GM23338 (cell line): Measurements from ENCODE around the gene TRAF3IP1. TPM values are rescaled to one million over a fixed set of nuclear protein-coding genes. Genes with fewer than 3 reads are reported as not detected.

ENCODE experiments used
- ATAC-seq: fragments of 200-7000 bp; cut with Tn5 transposase; 3 replicates; pipeline ENCODE4 v1.9.1; 2020
- DNase-seq: peaks from one replicate; pipeline ENCODE4 v3.0.0-alpha.2; 2015; ENCODE audit warnings: low spot score
- H2AFZ ChIP-seq: fragments of 200-600 bp; sonication (generic); 2 replicates; pipeline ENCODE4 v1.8.0; 2016; ENCODE audit warnings: antibody characterized with exemption, mild to moderate bottlenecking, moderate library complexity
- H3F3A ChIP-seq: fragments of 200-600 bp; sonication (generic); replicated peaks from 2 replicates; pipeline ENCODE4 v1.8.0; 2017; ENCODE audit warnings: antibody characterized with exemption, mixed run types, low read depth
- H3K27ac ChIP-seq: fragments of 200-600 bp; sonication (generic); 2 replicates; pipeline ENCODE4 v1.6.1; 2016; ENCODE audit warnings: low read depth
- H3K27me3 ChIP-seq: fragments of 200-600 bp; sonication (generic); 2 replicates; pipeline ENCODE4 v1.8.0; 2016; ENCODE audit warnings: mild to moderate bottlenecking, mixed run types, moderate library complexity; ENCODE audit not compliant: insufficient read depth
- H3K36me3 ChIP-seq: fragments of 200-600 bp; sonication (generic); 2 replicates; pipeline ENCODE4 v1.8.0; 2016; ENCODE audit warnings: mild to moderate bottlenecking; ENCODE audit not compliant: insufficient read depth
- H3K4me1 ChIP-seq: fragments of 200-600 bp; sonication (generic); 2 replicates; pipeline ENCODE4 v1.8.0; 2016; ENCODE audit warnings: mild to moderate bottlenecking, moderate library complexity; ENCODE audit not compliant: insufficient read depth
- H3K4me2 ChIP-seq: fragments of 200-600 bp; sonication (generic); 2 replicates; pipeline ENCODE4 v1.7.1; 2017; ENCODE audit warnings: mixed run types
- H3K4me3 ChIP-seq: fragments of 200-600 bp; sonication (generic); 2 replicates; pipeline ENCODE4 v1.6.1; 2016; ENCODE audit warnings: mixed run types
- H3K79me2 ChIP-seq: fragments of 200-600 bp; sonication (generic); replicated peaks from 2 replicates; pipeline ENCODE4 v1.8.0; 2017; ENCODE audit warnings: mild to moderate bottlenecking; ENCODE audit not compliant: insufficient read depth
- H3K9me2 ChIP-seq: fragments of 200-600 bp; sonication (generic); 2 replicates; pipeline ENCODE4 v1.8.0; 2017; ENCODE audit not compliant: insufficient read depth
- H4K20me1 ChIP-seq: fragments of 200-600 bp; sonication (generic); replicated peaks from 2 replicates; pipeline ENCODE4 v1.8.0; 2017; ENCODE audit warnings: mild to moderate bottlenecking; ENCODE audit not compliant: insufficient read depth
- H3K27ac Mint-ChIP-seq: 2 replicates; pipeline ENCODE4 v1.8.0; 2020; ENCODE audit warnings: inconsistent platforms, mild to moderate bottlenecking, moderate library complexity, mixed read lengths
- H3K27me3 Mint-ChIP-seq: 3 replicates; pipeline ENCODE4 v1.8.0; 2022; ENCODE audit warnings: low read depth, mild to moderate bottlenecking, moderate library complexity, mixed read lengths, inconsistent platforms; ENCODE audit not compliant: insufficient read depth, poor library complexity
- H3K36me3 Mint-ChIP-seq: 3 replicates; pipeline ENCODE4 v1.8.0; 2021; ENCODE audit warnings: low read depth, mild to moderate bottlenecking, inconsistent platforms, moderate library complexity, mixed read lengths
- H3K4me1 Mint-ChIP-seq: 3 replicates; pipeline ENCODE4 v1.8.0; 2020; ENCODE audit warnings: mild to moderate bottlenecking, inconsistent platforms, mixed read lengths
- H3K4me3 Mint-ChIP-seq: 3 replicates; pipeline ENCODE4 v1.8.0; 2021; ENCODE audit warnings: moderate library complexity, mild to moderate bottlenecking, inconsistent platforms, mixed read lengths
- H3K9me3 Mint-ChIP-seq: 3 replicates; pipeline ENCODE4 v1.8.0; 2020; ENCODE audit warnings: moderate library complexity, mild to moderate bottlenecking, inconsistent platforms, mixed read lengths
- CREB1 ChIP-seq: fragments of 250-450 bp; sonication (Bioruptor Pico); IDR thresholded peaks from 2 replicates; pipeline ENCODE4 v1.5.0; 2020; ENCODE audit warnings: low read depth, mild to moderate bottlenecking, moderate library complexity
- EZH2 ChIP-seq: fragments of 200-600 bp; sonication (generic); IDR thresholded peaks from one replicate; pipeline ENCODE4 v1.8.0; 2017; ENCODE audit warnings: antibody characterized with exemption, mild to moderate bottlenecking, low read depth; ENCODE audit not compliant: unreplicated experiment
- EZH2phosphoT487 ChIP-seq: fragments of 200-600 bp; sonication (generic); IDR thresholded peaks from one replicate; pipeline ENCODE4 v1.8.1; 2018; ENCODE audit warnings: antibody characterized with exemption; ENCODE audit not compliant: unreplicated experiment
- JUNB ChIP-seq: IDR thresholded peaks from one replicate; pipeline ENCODE4 v1.6.1; 2016; ENCODE audit warnings: antibody characterized with exemption; ENCODE audit not compliant: unreplicated experiment
- NANOG ChIP-seq: IDR thresholded peaks from 2 replicates; pipeline ENCODE4 v1.6.1; 2016; ENCODE audit warnings: antibody characterized with exemption, borderline replicate concordance
- STAT1 ChIP-seq: IDR thresholded peaks from one replicate; pipeline ENCODE4 v1.6.1; 2016; ENCODE audit warnings: antibody characterized with exemption; ENCODE audit not compliant: unreplicated experiment
- ZNF114 ChIP-seq: fragments of 250-450 bp; sonication (Bioruptor Pico); IDR thresholded peaks from 2 replicates; pipeline ENCODE4 v1.5.0; 2020; ENCODE audit warnings: mild to moderate bottlenecking, moderate library complexity
- ZNF331 ChIP-seq: fragments of 250-450 bp; sonication (Bioruptor Pico); IDR thresholded peaks from 2 replicates; pipeline ENCODE4 v1.5.0; 2020; ENCODE audit warnings: low read depth, mild to moderate bottlenecking, moderate library complexity
- polyA plus RNA-seq: library from polyadenylated mRNA; unstranded; fragments of >200 nt; fragmentation: Nextera tagmentation; extraction: Ambion mirVana; gene quantifications from 2 replicates; pipeline ENCODE4 v1.2.1, GENCODE V29; 2016
- total RNA-seq: library from RNA; depleted of rRNA; stranded (reverse); fragments of >200 nt; shearing (Covaris generic); gene quantifications from 2 replicates; pipeline ENCODE4 v1.2.3, GENCODE V29; 2014
- TF ChIP-seq, protein P1 (sequence below): IDR thresholded peaks from one replicate; pipeline ENCODE4 v1.6.1; 2018; ENCODE audit warnings: antibody characterized with exemption; ENCODE audit not compliant: unreplicated experiment
- TF ChIP-seq, protein P2 (sequence below): IDR thresholded peaks from 2 replicates; pipeline ENCODE4 v1.6.1; 2016; ENCODE audit warnings: antibody characterized with exemption
- TF ChIP-seq, protein P3 (sequence below), 2 experiments: fragments of 200-600 bp in 1 of 2; sonication (generic) in 1 of 2; conservative IDR thresholded peaks; 2 replicates each; pipeline versions ENCODE4 v1.5.1 to v1.6.1; 2016 to 2017; ENCODE audit warnings: antibody characterized with exemption in 2 of 2, low read depth in 2 of 2, mild to moderate bottlenecking in 2 of 2, moderate library complexity in 1 of 2

The TRAF3IP1 gene
- total and polyA plus RNA-seq, 2 experiments from 2014 or later: 12.5 to 20.7 TPM

DNA sequence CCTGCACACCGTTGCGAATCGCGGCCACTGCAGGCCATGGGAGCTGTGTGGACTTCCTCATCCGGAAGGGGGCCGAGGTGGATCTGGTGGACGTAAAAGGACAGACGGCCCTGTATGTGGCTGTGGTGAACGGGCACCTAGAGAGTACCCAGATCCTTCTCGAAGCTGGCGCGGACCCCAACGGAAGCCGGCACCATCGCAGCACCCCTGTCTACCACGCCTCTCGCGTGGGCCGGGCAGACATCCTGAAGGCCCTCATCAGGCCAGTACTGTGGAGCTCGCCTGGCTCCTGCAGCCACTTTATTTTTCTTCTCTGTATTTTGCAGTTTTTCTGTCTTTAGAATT is 115.4 kb downstream of the TRAF3IP1 start:
- H3K36me3 ChIP-seq: peaks cover 13% of the 10 kb centered on the region
- peaks cover 82% of the 10 kb centered on the region for H3K79me2 ChIP-seq

DNA sequence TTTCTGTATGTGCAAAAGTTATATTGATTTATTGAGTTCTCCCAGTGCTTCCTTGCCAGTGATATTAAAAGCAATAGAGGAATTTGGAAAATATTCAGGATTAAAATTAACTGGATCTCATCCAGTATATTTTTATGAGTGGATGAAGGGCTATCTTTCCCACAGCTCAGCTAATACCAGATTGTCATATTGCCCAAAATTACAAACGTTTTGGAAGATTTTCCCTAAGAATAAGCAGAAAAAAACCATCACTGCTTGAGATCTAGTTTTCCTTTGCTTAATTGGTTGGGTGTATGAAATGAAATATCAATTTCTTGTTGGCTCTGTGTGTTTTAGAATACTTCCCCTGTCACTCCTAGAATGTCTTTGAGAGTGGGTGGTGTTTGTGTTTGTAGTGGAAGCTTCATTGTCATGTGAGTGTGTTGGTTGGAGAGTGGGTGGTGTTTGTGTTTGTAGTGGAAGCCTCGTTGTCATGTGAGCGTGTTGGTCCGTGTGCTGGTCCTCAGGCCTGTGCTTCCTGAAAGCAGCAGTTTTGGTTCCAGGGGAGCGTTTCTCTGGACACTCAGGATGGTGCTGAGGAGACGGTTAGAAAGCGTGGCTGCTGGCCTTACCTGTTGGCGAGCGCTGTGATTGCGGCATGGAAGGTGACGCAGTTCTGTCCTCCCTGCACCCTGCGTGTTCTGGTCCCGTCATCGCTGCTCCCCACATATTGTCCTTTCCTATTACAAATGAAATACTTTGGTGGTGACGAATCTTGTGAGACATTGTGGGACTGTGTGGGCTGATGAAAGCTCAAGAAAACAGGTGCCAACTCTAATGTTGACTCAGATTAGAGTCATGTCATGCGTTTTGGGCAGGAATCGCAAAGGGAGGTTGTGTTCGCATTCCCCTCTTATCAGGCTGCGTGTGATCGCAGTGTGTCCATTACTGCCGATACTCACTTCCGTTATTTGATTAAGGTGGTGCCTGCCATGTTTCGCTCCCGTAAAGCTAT is 118.8 kb downstream of the TRAF3IP1 start:
- Mint-ChIP-seq H3K27ac (peak overlapping the region; percentile 9; the same call in 1 of the 2 replicates), H3K27me3 (no peaks in the 10 kb centered on the region), H3K36me3 (peaks cover 36% of the 10 kb centered on the region), H3K4me3 (no peak overlapping the region), H3K4me1 (peaks cover 7% of the 10 kb centered on the region), H3K9me3 (no peaks in the 10 kb centered on the region)
- no peaks in the 10 kb centered on the region for H3K4me1 ChIP-seq
- DNase-seq (no peak), ATAC-seq (no peak)
- peaks cover 10% of the 10 kb centered on the region for H3K36me3 ChIP-seq
- H3K4me3 ChIP-seq: no peak overlapping the region
- H3K4me2 ChIP-seq: no peak overlapping the region
- H3K27ac ChIP-seq: no peak overlapping the region
- H3F3A ChIP-seq: no peaks in the 10 kb centered on the region
- peaks cover 80% of the 10 kb centered on the region for H3K79me2 ChIP-seq
- H3K27me3 ChIP-seq: no peaks in the 10 kb centered on the region
- no peaks in the 10 kb centered on the region for H3K9me2 ChIP-seq
- H2AFZ ChIP-seq: no peak overlapping the region
- peaks cover 60% of the 10 kb centered on the region for H4K20me1 ChIP-seq
- TF ChIP-seq ZNF114 (no peak), EZH2phosphoT487 (no peak), STAT1 (no peak), NANOG (no peak)
- TF ChIP-seq, protein P1, sequence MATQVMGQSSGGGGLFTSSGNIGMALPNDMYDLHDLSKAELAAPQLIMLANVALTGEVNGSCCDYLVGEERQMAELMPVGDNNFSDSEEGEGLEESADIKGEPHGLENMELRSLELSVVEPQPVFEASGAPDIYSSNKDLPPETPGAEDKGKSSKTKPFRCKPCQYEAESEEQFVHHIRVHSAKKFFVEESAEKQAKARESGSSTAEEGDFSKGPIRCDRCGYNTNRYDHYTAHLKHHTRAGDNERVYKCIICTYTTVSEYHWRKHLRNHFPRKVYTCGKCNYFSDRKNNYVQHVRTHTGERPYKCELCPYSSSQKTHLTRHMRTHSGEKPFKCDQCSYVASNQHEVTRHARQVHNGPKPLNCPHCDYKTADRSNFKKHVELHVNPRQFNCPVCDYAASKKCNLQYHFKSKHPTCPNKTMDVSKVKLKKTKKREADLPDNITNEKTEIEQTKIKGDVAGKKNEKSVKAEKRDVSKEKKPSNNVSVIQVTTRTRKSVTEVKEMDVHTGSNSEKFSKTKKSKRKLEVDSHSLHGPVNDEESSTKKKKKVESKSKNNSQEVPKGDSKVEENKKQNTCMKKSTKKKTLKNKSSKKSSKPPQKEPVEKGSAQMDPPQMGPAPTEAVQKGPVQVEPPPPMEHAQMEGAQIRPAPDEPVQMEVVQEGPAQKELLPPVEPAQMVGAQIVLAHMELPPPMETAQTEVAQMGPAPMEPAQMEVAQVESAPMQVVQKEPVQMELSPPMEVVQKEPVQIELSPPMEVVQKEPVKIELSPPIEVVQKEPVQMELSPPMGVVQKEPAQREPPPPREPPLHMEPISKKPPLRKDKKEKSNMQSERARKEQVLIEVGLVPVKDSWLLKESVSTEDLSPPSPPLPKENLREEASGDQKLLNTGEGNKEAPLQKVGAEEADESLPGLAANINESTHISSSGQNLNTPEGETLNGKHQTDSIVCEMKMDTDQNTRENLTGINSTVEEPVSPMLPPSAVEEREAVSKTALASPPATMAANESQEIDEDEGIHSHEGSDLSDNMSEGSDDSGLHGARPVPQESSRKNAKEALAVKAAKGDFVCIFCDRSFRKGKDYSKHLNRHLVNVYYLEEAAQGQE: no peak
- TF ChIP-seq, protein P2, sequence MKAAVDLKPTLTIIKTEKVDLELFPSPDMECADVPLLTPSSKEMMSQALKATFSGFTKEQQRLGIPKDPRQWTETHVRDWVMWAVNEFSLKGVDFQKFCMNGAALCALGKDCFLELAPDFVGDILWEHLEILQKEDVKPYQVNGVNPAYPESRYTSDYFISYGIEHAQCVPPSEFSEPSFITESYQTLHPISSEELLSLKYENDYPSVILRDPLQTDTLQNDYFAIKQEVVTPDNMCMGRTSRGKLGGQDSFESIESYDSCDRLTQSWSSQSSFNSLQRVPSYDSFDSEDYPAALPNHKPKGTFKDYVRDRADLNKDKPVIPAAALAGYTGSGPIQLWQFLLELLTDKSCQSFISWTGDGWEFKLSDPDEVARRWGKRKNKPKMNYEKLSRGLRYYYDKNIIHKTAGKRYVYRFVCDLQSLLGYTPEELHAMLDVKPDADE: no peak
- TF ChIP-seq, protein P3, sequence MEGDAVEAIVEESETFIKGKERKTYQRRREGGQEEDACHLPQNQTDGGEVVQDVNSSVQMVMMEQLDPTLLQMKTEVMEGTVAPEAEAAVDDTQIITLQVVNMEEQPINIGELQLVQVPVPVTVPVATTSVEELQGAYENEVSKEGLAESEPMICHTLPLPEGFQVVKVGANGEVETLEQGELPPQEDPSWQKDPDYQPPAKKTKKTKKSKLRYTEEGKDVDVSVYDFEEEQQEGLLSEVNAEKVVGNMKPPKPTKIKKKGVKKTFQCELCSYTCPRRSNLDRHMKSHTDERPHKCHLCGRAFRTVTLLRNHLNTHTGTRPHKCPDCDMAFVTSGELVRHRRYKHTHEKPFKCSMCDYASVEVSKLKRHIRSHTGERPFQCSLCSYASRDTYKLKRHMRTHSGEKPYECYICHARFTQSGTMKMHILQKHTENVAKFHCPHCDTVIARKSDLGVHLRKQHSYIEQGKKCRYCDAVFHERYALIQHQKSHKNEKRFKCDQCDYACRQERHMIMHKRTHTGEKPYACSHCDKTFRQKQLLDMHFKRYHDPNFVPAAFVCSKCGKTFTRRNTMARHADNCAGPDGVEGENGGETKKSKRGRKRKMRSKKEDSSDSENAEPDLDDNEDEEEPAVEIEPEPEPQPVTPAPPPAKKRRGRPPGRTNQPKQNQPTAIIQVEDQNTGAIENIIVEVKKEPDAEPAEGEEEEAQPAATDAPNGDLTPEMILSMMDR (conservative IDR thresholded peaks at IDR 0.05; ENCODE audit: low read depth in 2 of 2): no peak

More for the DNA sequence above, 115.4 kb downstream of the TRAF3IP1 start:
- H3K9me3 Mint-ChIP-seq: peaks cover under 1% of the 10 kb centered on the region; the same call in 1 of the 3 replicates
- H3K27me3 ChIP-seq: no peaks in the 10 kb centered on the region
- H2AFZ ChIP-seq: no peak overlapping the region
- no peaks in the 10 kb centered on the region; the same call in 2 of the 3 replicates for H3K4me1 Mint-ChIP-seq
- H4K20me1 ChIP-seq: peaks cover 47% of the 10 kb centered on the region
- no peak for ATAC-seq
- no peak for DNase-seq
- H3K4me2 ChIP-seq: no peak overlapping the region
- peaks cover 54% of the 10 kb centered on the region for H3K36me3 Mint-ChIP-seq
- H3K4me1 ChIP-seq: no peaks in the 10 kb centered on the region
- H3K9me2 ChIP-seq: no peaks in the 10 kb centered on the region
- TF ChIP-seq ZNF114: no peak
- no peak for TF ChIP-seq EZH2
- TF ChIP-seq CREB1 (CRISPR knock-in tag): no peak
- no peak for TF ChIP-seq JUNB
- TF ChIP-seq ZNF331: no peak
- TF ChIP-seq EZH2phosphoT487: no peak
- no peak for TF ChIP-seq NANOG
- no peak overlapping the region; the same call in 1 of the 2 replicates for H3K27ac Mint-ChIP-seq
- H3K4me3 Mint-ChIP-seq: no peak overlapping the region
- no peaks in the 10 kb centered on the region for H3F3A ChIP-seq
- no peaks in the 10 kb centered on the region for H3K27me3 Mint-ChIP-seq
- H3K4me3 ChIP-seq: no peak overlapping the region
- H3K27ac ChIP-seq: no peak overlapping the region
